CD4-positive, alpha-beta T cell treated with Interleukin-1 beta for 1 hour (primary cell): ENCODE measurements around the gene NEDD8.
"Not testable (repeated sequence)": the region's sequence is repeated elsewhere in the genome, so short reads cannot be mapped to it uniquely, and the experiment has no call there.

ENCODE experiments used
- DNase-seq, 2 donors: peaks; one replicate each; pipeline ENCODE4 v3.0.0-alpha.2; 2020 to 2022

The NEDD8 gene

GRCh38 chr14:24219080-24219479 is 13.1 kb downstream of the NEDD8 start:
- DNase-seq, result no peak

GRCh38 chr14:24216876-24217275 is 15.3 kb downstream of the NEDD8 start:
- not testable (repeated sequence) for DNase-seq

GRCh38 chr14:24216345-24216699 is 15.8 kb downstream of the NEDD8 start:
- no peak for DNase-seq

GRCh38 chr14:24215495-24216344 is 16.4 kb downstream of the NEDD8 start, which contains the start of gene MDP1:
Gene MDP1 (minus strand): TSS chr14:24216066. CDS start chr14:24215955, 111 bp downstream.
- DNase-seq, result peak; percentile 91

GRCh38 chr14:24213866-24214662 is 18.1 kb downstream of the NEDD8 start:
- DNase-seq, result no peak

GRCh38 chr14:24212924-24213865 is 19.0 kb downstream of the NEDD8 start, which contains the start of gene CHMP4A:
Gene CHMP4A (minus strand): TSS chr14:24213488. CDS start chr14:24213439, 49 bp downstream.
- peak; percentile 96 to 97 for DNase-seq

- DNase-seq, result no peak
These were observed 20.9 kb downstream of the NEDD8 start for GRCh38 chr14:24211311-24211710.

GRCh38 chr14:24207625-24208024 is 24.5 kb downstream of the NEDD8 start:
- DNase-seq, result no peak

- DNase-seq, result peak in 1 of 2 donors; percentile 18
These were observed 25.0 kb downstream of the NEDD8 start for GRCh38 chr14:24207104-24207551.

- no peak for DNase-seq
These were observed 25.7 kb downstream of the NEDD8 start for GRCh38 chr14:24206260-24207103.

GRCh38 chr14:24204163-24205146 is 27.7 kb downstream of the NEDD8 start:
- no peak for DNase-seq

- DNase-seq, result not testable (repeated sequence)
These were observed 28.8 kb downstream of the NEDD8 start for GRCh38 chr14:24203249-24203886.

- DNase-seq, result not testable (repeated sequence)
These were observed 29.6 kb downstream of the NEDD8 start for GRCh38 chr14:24202538-24202937.

- no peak for DNase-seq
These were observed 33.2 kb downstream of the NEDD8 start for GRCh38 chr14:24198814-24199524.

- DNase-seq, result no peak
These were observed 35.1 kb downstream of the NEDD8 start for GRCh38 chr14:24197056-24197450.

GRCh38 chr14:24196071-24197055 is 35.8 kb downstream of the NEDD8 start:
- no peak for DNase-seq

GRCh38 chr14:24195186-24196070 is 36.7 kb downstream of the NEDD8 start, which contains the start of gene TM9SF1:
Gene TM9SF1 (minus strand): TSS chr14:24195441. CDS start chr14:24195019, 422 bp downstream.
- DNase-seq, result peak; percentile 90 to 93
